Naive B cell (primary cell): Measurements from ENCODE around the gene KCNIP1. TPM values are rescaled to one million over a fixed set of nuclear protein-coding genes. Genes with fewer than 3 reads are reported as not detected.
A peak's percentile ranks its signal among the peaks of the same experiment; 100 is the strongest.

Source experiments
- ATAC-seq, 2 donors: fragments of 150-1000 bp; cut with Tn5 transposase; 2 replicates each; pipeline ENCODE4 v1.10.0; 2021; ENCODE audit warnings: low read depth in 2 of 2, mild to moderate bottlenecking in 2 of 2, moderate library complexity in 2 of 2
- DNase-seq: peaks from one replicate; pipeline ENCODE4 v3.0.0; 2022
- H3K27ac Mint-ChIP-seq, 6 donors: one replicate each; pipeline ENCODE4 v1.8.0; 2020 to 2022; ENCODE audit warnings: mild to moderate bottlenecking in 6 of 6, mixed read lengths in 6 of 6, moderate library complexity in 5 of 6, inconsistent platforms in 2 of 6
- H3K27me3 Mint-ChIP-seq, 3 donors: one replicate each; pipeline ENCODE4 v1.8.0; 2021 to 2022; ENCODE audit warnings: mixed read lengths in 3 of 3, mild to moderate bottlenecking in 1 of 3
- H3K36me3 Mint-ChIP-seq, 2 donors: one replicate each; pipeline ENCODE4 v1.8.0; 2020 to 2022; ENCODE audit warnings: mixed read lengths in 2 of 2, inconsistent platforms in 1 of 2, mild to moderate bottlenecking in 1 of 2
- H3K4me1 Mint-ChIP-seq, 3 donors: one replicate each; pipeline ENCODE4 v1.8.0; 2020 to 2022; ENCODE audit warnings: mixed read lengths in 3 of 3, inconsistent platforms in 1 of 3, mild to moderate bottlenecking in 1 of 3, moderate library complexity in 1 of 3
- H3K4me3 Mint-ChIP-seq, 8 donors: one replicate each; pipeline ENCODE4 v1.8.0; 2020 to 2022; ENCODE audit warnings: mild to moderate bottlenecking in 8 of 8, mixed read lengths in 8 of 8, moderate library complexity in 8 of 8, inconsistent platforms in 2 of 8
- H3K9me3 Mint-ChIP-seq, 7 donors: one replicate each; pipeline ENCODE4 v1.8.0; 2020 to 2022; ENCODE audit warnings: mixed read lengths in 7 of 7, mild to moderate bottlenecking in 5 of 7, inconsistent platforms in 2 of 7, moderate library complexity in 1 of 7
- polyA plus RNA-seq, 6 donors: library from polyadenylated mRNA; unstranded; fragments of 300-500 nt; fragmentation: Illumina TruSeq; gene quantifications; one replicate each; pipeline ENCODE4 v1.2.3, GENCODE V29; 2021; ENCODE audit warnings: low read depth in 6 of 6

The KCNIP1 gene
- polyA plus RNA-seq, 6 donors from 2014 or later = not detected

GRCh38 chr5:170715141-170715540 lies 211.3 kb downstream of the KCNIP1 start:
- H3K4me1 Mint-ChIP-seq = no peaks in the 10 kb centered on the region
- H3K9me3 Mint-ChIP-seq = peaks cover 0 to 5% (median 3%) of the 10 kb centered on the region in 7 donors
- DNase-seq = no peak
- ATAC-seq = no peak
- peaks cover 10 to 30% (median 12%) of the 10 kb centered on the region in 3 donors for H3K27me3 Mint-ChIP-seq
- H3K27ac Mint-ChIP-seq = no peak overlapping the region
- peaks cover 0 to under 1% of the 10 kb centered on the region in 2 donors for H3K36me3 Mint-ChIP-seq
- H3K4me3 Mint-ChIP-seq = no peak overlapping the region

- no peak for ATAC-seq
- H3K36me3 Mint-ChIP-seq = no peaks in the 10 kb centered on the region
- H3K27me3 Mint-ChIP-seq = peaks cover 11 to 29% (median 12%) of the 10 kb centered on the region in 3 donors
- no peaks in the 10 kb centered on the region for H3K9me3 Mint-ChIP-seq
- no peak overlapping the region for H3K27ac Mint-ChIP-seq
- H3K4me3 Mint-ChIP-seq = no peak overlapping the region
- DNase-seq = no peak
- H3K4me1 Mint-ChIP-seq = no peaks in the 10 kb centered on the region
Measured at GRCh38 chr5:170716396-170716795, 212.6 kb downstream of the KCNIP1 start.

- H3K27me3 Mint-ChIP-seq = peaks cover 10 to 38% (median 29%) of the 10 kb centered on the region in 3 donors
- no peak overlapping the region for H3K4me3 Mint-ChIP-seq
- H3K4me1 Mint-ChIP-seq = no peaks in the 10 kb centered on the region
- no peak for DNase-seq
- H3K9me3 Mint-ChIP-seq = peaks cover 0 to 9% (median 0%) of the 10 kb centered on the region in 7 donors
- H3K27ac Mint-ChIP-seq = no peak overlapping the region
- ATAC-seq = no peak
- no peaks in the 10 kb centered on the region for H3K36me3 Mint-ChIP-seq
Measured at GRCh38 chr5:170719551-170719950, 215.7 kb downstream of the KCNIP1 start.

GRCh38 chr5:170720179-170720578 lies 216.4 kb downstream of the KCNIP1 start:
- Mint-ChIP-seq H3K9me3 (peaks cover 0 to 9% (median 0%) of the 10 kb centered on the region in 7 donors), H3K27me3 (peaks cover 16 to 43% (median 34%) of the 10 kb centered on the region in 3 donors), H3K27ac (no peak overlapping the region), H3K4me3 (no peak overlapping the region), H3K4me1 (no peaks in the 10 kb centered on the region), H3K36me3 (no peaks in the 10 kb centered on the region)
- ATAC-seq (no peak), DNase-seq (no peak)

GRCh38 chr5:170720984-170721383 lies 217.2 kb downstream of the KCNIP1 start:
- Mint-ChIP-seq H3K4me1 (no peaks in the 10 kb centered on the region), H3K27me3 (peaks cover 19 to 45% (median 39%) of the 10 kb centered on the region in 3 donors), H3K9me3 (peaks cover 0 to 9% (median 0%) of the 10 kb centered on the region in 7 donors), H3K36me3 (no peaks in the 10 kb centered on the region), H3K4me3 (no peak overlapping the region), H3K27ac (no peak overlapping the region)
- ATAC-seq (no peak), DNase-seq (no peak)

GRCh38 chr5:170721681-170722080 lies 217.9 kb downstream of the KCNIP1 start:
- H3K4me3 Mint-ChIP-seq = no peak overlapping the region
- ATAC-seq (no peak), DNase-seq (no peak)
- H3K27ac Mint-ChIP-seq = no peak overlapping the region
- peaks cover 19 to 45% (median 42%) of the 10 kb centered on the region in 3 donors for H3K27me3 Mint-ChIP-seq
- H3K36me3 Mint-ChIP-seq = no peaks in the 10 kb centered on the region
- no peaks in the 10 kb centered on the region for H3K4me1 Mint-ChIP-seq
- H3K9me3 Mint-ChIP-seq = peaks cover 0 to 9% (median 0%) of the 10 kb centered on the region in 7 donors

- no peak overlapping the region for H3K4me3 Mint-ChIP-seq
- H3K27me3 Mint-ChIP-seq = peaks cover 24 to 50% (median 48%) of the 10 kb centered on the region in 3 donors
- DNase-seq (no peak), ATAC-seq (no peak)
- no peak overlapping the region for H3K27ac Mint-ChIP-seq
- peaks cover 0 to 14% (median 0%) of the 10 kb centered on the region in 7 donors for H3K9me3 Mint-ChIP-seq
- no peaks in the 10 kb centered on the region for H3K4me1 Mint-ChIP-seq
- no peaks in the 10 kb centered on the region for H3K36me3 Mint-ChIP-seq
Measured at GRCh38 chr5:170722316-170722715, 218.5 kb downstream of the KCNIP1 start.

GRCh38 chr5:170731052-170731451 lies 227.2 kb downstream of the KCNIP1 start:
- Mint-ChIP-seq H3K36me3 (peaks cover 0 to 6% of the 10 kb centered on the region in 2 donors), H3K9me3 (peaks cover 4 to 28% (median 15%) of the 10 kb centered on the region in 7 donors), H3K4me1 (no peaks in the 10 kb centered on the region), H3K27me3 (peaks cover 11 to 17% (median 11%) of the 10 kb centered on the region in 3 donors), H3K4me3 (no peak overlapping the region), H3K27ac (no peak overlapping the region)
- DNase-seq (no peak), ATAC-seq (no peak)

GRCh38 chr5:170732685-170733084 lies 228.9 kb downstream of the KCNIP1 start:
- H3K27ac Mint-ChIP-seq = no peak overlapping the region
- peaks cover 4 to 26% (median 12%) of the 10 kb centered on the region in 7 donors for H3K9me3 Mint-ChIP-seq

GRCh38 chr5:170736966-170737365 lies 233.1 kb downstream of the KCNIP1 start:
- H3K36me3 Mint-ChIP-seq = peaks cover 0 to 8% of the 10 kb centered on the region in 2 donors
- no peak overlapping the region for H3K4me3 Mint-ChIP-seq
- no peak for ATAC-seq
- no peak overlapping the region for H3K27ac Mint-ChIP-seq
- no peak for DNase-seq
- no peaks in the 10 kb centered on the region for H3K4me1 Mint-ChIP-seq
- peaks cover 4 to 26% (median 12%) of the 10 kb centered on the region in 7 donors for H3K9me3 Mint-ChIP-seq
- H3K27me3 Mint-ChIP-seq = peaks cover 9 to 32% (median 26%) of the 10 kb centered on the region in 3 donors

More at GRCh38 chr5:170732685-170733084, 228.9 kb downstream of the KCNIP1 start:
- Mint-ChIP-seq H3K36me3 (peaks cover 0 to 8% of the 10 kb centered on the region in 2 donors), H3K27me3 (peaks cover 5 to 17% (median 14%) of the 10 kb centered on the region in 3 donors), H3K4me3 (no peak overlapping the region), H3K4me1 (no peaks in the 10 kb centered on the region)
- DNase-seq = no peak
- no peak for ATAC-seq

GRCh38 chr5:170737591-170737990 lies 233.8 kb downstream of the KCNIP1 start:
- DNase-seq (no peak), ATAC-seq (no peak)
- Mint-ChIP-seq H3K4me3 (peak overlapping the region in 1 of 8 donors; percentile 12), H3K4me1 (no peaks in the 10 kb centered on the region), H3K27ac (no peak overlapping the region), H3K27me3 (peaks cover 5 to 37% (median 32%) of the 10 kb centered on the region in 3 donors), H3K9me3 (peaks cover 4 to 26% (median 12%) of the 10 kb centered on the region in 7 donors), H3K36me3 (peaks cover 0 to 8% of the 10 kb centered on the region in 2 donors)

- no peak overlapping the region for H3K4me3 Mint-ChIP-seq
- peaks cover 0 to 8% of the 10 kb centered on the region in 2 donors for H3K36me3 Mint-ChIP-seq
- ATAC-seq = no peak
- H3K27me3 Mint-ChIP-seq = peaks cover 4 to 46% (median 43%) of the 10 kb centered on the region in 3 donors
- H3K27ac Mint-ChIP-seq = no peak overlapping the region
- peaks cover 6 to 20% (median 12%) of the 10 kb centered on the region in 7 donors for H3K9me3 Mint-ChIP-seq
- no peak for DNase-seq
- peaks cover 0 to 2% (median 0%) of the 10 kb centered on the region in 3 donors for H3K4me1 Mint-ChIP-seq
Measured at GRCh38 chr5:170738840-170739239, 235.0 kb downstream of the KCNIP1 start.

- ATAC-seq = no peak
- no peak overlapping the region for H3K4me3 Mint-ChIP-seq
- H3K9me3 Mint-ChIP-seq = peaks cover 6 to 19% (median 12%) of the 10 kb centered on the region in 7 donors
- no peak for DNase-seq
- peaks cover 0 to 8% of the 10 kb centered on the region in 2 donors for H3K36me3 Mint-ChIP-seq
- peaks cover 7 to 51% (median 49%) of the 10 kb centered on the region in 3 donors for H3K27me3 Mint-ChIP-seq
- peaks cover 0 to 8% (median 3%) of the 10 kb centered on the region in 3 donors for H3K4me1 Mint-ChIP-seq
- no peak overlapping the region for H3K27ac Mint-ChIP-seq
Measured at GRCh38 chr5:170739446-170739845, 235.6 kb downstream of the KCNIP1 start.

- Mint-ChIP-seq H3K4me3 (no peak overlapping the region), H3K27ac (peak overlapping the region in 1 of 6 donors; percentile 33), H3K27me3 (peaks cover 8 to 50% (median 50%) of the 10 kb centered on the region in 3 donors), H3K4me1 (peaks cover 0 to 8% (median 3%) of the 10 kb centered on the region in 3 donors), H3K9me3 (peaks cover 3 to 8% (median 5%) of the 10 kb centered on the region in 7 donors), H3K36me3 (peaks cover 0 to 6% of the 10 kb centered on the region in 2 donors)
- ATAC-seq (no peak), DNase-seq (no peak)
Measured at GRCh38 chr5:170740551-170741205, 236.9 kb downstream of the KCNIP1 start.
